Cardiac fibroblast (primary cell): ENCODE data around the gene RASL10B.

Source experiments
- DNase-seq, 2 donors: peaks; one replicate each; pipeline versions ENCODE4 v3.0.0 to v3.0.0-alpha.2; 2010; ENCODE audit warnings: low read depth in 2 of 2
- H3K4me3 ChIP-seq, 2 donors: replicated peaks in 1 of 2; 1 replicate in 1 of 2; 2 replicates in 1 of 2; pipeline ENCODE4 v1.5.1; 2011; ENCODE audit warnings: low read depth in 2 of 2, low read length in 2 of 2, mild to moderate bottlenecking in 2 of 2, moderate library complexity in 1 of 2
- TF ChIP-seq, protein P1 (sequence below): IDR thresholded peaks from one replicate; pipeline ENCODE4 v1.5.1; 2011; ENCODE audit warnings: low read depth, mild to moderate bottlenecking, low read length, inconsistent platforms

RASL10B gene

DNA sequence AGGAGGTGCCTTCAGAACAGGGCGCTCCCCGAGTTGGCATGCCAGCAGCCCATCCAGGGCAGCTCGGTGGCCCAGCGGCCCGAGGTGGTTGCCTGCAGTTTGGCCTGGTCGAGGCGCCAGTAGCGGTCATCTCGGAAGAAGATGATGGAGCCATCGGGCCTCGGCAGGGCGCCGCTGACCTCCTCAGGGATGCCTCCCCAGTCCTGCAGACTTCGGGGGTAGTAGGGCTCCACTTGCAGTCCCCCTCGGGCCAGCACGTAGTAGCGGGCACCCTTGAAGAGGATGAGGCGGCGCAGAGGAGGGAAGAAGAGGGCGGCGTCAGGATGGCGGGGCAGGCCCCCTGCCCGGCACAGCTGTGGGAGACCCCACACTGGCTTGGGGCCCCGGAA, 35.0 kb downstream of the RASL10B start:
- DNase-seq = no peak
- no peak overlapping the region for H3K4me3 ChIP-seq
- TF ChIP-seq, protein P1, sequence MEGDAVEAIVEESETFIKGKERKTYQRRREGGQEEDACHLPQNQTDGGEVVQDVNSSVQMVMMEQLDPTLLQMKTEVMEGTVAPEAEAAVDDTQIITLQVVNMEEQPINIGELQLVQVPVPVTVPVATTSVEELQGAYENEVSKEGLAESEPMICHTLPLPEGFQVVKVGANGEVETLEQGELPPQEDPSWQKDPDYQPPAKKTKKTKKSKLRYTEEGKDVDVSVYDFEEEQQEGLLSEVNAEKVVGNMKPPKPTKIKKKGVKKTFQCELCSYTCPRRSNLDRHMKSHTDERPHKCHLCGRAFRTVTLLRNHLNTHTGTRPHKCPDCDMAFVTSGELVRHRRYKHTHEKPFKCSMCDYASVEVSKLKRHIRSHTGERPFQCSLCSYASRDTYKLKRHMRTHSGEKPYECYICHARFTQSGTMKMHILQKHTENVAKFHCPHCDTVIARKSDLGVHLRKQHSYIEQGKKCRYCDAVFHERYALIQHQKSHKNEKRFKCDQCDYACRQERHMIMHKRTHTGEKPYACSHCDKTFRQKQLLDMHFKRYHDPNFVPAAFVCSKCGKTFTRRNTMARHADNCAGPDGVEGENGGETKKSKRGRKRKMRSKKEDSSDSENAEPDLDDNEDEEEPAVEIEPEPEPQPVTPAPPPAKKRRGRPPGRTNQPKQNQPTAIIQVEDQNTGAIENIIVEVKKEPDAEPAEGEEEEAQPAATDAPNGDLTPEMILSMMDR = no peak

GRCh38 chr17:35766903-35767510, 35.6 kb downstream of the RASL10B start:
- peak; percentile 68 for DNase-seq
- no peak overlapping the region for H3K4me3 ChIP-seq
- TF ChIP-seq, protein P1 = peak; percentile 65

GRCh38 chr17:35768797-35769196, 37.4 kb downstream of the RASL10B start:
- TF ChIP-seq, protein P1 = no peak
- no peak overlapping the region for H3K4me3 ChIP-seq
- no peak for DNase-seq

- H3K4me3 ChIP-seq = no peak overlapping the region
- no peak for DNase-seq
These were observed 38.6 kb downstream of the RASL10B start for GRCh38 chr17:35769895-35770486.

DNA sequence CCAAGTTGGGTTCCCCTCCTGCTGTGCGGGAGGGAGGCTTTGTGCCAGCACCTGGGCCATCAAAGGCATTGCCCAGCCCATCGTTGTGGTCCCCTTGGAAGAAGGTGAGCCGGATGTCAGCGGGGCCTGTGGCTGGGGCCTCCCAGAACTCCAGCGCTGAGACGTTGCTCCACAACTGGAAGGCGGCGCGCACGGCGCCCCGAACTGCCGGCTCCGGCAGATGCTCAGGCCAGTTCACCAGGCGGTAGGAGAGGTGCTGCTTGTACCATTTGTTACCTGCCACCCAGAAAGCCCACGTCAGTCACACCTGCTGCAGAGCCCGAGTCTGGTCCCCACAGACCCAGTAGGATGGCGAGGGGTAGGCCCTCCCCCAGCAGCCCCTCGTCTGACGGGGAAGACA, 41.7 kb downstream of the RASL10B start:
- TF ChIP-seq, protein P1 = no peak
- no peak for DNase-seq
- no peak overlapping the region for H3K4me3 ChIP-seq

More at GRCh38 chr17:35769895-35770486, 38.6 kb downstream of the RASL10B start:
- TF ChIP-seq, protein P1 = no peak

DNA sequence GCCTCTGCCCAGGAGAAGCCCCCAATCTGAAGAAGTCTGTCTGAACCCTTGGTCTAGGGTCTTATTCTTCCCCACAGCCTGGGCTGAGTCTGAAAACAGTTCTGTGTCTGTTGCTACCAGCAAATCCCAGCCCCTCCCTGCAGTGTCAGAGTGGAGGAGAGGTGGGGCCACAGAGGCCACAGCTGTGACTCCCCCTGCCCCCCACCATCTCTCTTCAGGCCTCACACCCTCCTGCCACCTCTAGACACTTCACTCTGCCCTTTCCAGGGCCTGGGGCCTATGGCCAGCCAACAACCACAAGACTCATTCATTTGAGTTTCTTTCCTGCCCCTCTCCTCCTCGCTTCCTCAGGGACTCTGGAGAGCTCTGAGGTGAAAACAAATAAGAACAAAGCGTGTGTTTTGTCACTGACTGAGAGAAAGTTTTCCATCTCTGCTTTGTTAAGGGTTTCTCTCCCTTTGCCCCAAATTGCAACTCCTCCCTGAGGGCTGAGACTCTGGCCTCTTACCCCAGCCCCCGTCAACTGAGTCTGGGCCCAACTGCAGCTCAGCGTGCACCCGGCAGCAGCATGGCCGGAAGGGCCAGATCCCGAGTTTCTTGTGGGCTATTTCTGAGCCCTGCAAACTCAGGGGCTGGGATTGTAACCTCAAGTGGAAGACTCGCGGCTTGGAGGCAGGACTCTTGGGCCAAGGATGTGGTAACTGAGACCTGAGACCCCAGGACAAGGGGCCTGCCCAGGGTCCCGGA, 42.4 kb downstream of the RASL10B start:
- DNase-seq = no peak
- H3K4me3 ChIP-seq = no peak overlapping the region
- TF ChIP-seq, protein P1 = no peak
